ENCODE results near the gene CCDC134.

DNA sequence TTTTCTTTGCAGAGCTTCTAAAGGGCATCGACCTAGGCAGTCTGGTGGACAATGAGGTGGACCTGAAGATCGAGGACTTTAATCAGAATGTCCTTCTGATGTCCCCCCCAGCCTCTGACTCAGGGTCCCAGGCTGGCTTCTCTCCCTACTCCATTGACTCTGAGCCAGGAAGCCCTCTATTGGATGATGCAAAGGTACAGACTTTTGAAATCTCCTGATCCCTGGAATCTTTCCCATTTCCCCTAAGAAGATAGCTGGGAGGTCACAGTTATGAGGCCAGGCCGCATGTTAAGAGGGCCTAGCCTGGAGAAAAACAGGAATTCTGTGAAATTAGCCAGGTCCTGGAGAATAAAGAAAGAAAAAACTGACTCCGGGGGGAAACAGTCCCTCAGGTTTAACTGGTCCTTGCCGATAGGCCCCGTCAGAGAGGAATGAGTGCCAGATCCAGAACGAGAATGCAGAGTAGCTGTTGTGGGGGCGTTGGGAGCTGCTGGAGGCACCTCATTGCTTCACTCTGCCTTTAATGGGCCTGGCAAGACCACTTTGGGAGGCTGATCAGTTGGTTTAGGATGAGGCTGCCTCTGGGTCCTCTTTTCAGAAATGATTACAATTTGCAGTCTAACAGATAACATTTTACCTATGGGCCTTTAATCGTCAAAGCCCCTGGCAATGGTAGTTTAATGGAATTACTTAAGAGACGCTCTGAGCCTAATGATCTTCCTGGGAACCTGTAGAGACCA lies 75.2 kb downstream of the CCDC134 start:
- TF ChIP-seq, protein P1, sequence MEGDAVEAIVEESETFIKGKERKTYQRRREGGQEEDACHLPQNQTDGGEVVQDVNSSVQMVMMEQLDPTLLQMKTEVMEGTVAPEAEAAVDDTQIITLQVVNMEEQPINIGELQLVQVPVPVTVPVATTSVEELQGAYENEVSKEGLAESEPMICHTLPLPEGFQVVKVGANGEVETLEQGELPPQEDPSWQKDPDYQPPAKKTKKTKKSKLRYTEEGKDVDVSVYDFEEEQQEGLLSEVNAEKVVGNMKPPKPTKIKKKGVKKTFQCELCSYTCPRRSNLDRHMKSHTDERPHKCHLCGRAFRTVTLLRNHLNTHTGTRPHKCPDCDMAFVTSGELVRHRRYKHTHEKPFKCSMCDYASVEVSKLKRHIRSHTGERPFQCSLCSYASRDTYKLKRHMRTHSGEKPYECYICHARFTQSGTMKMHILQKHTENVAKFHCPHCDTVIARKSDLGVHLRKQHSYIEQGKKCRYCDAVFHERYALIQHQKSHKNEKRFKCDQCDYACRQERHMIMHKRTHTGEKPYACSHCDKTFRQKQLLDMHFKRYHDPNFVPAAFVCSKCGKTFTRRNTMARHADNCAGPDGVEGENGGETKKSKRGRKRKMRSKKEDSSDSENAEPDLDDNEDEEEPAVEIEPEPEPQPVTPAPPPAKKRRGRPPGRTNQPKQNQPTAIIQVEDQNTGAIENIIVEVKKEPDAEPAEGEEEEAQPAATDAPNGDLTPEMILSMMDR (IDR thresholded peaks at IDR 0.05; ENCODE audit: poor library complexity, severe bottlenecking), result no peak
- TF ChIP-seq EZH2 (IDR thresholded peaks at IDR 0.05; ENCODE audit: borderline replicate concordance, insufficient read depth, low read length, poor library complexity, severe bottlenecking) (no peak), POLR2AphosphoS5 (IDR thresholded peaks at IDR 0.05) (no peak)
